ENCODE data around the gene TMEM121B.

- TF ChIP-seq CTCF (IDR thresholded peaks at IDR 0.05 in 4 of 5, conservative IDR thresholded peaks at IDR 0.05 in 1 of 5), result no peak
- no peak for TF ChIP-seq POLR2A (IDR thresholded peaks at IDR 0.05)
Measured at GRCh38 chr22:17114898-17115235, 6.3 kb downstream of the TMEM121B start.
